Suppressor macrophage treated with lipopolysaccharide for 1 hour (primary cell): ENCODE data around the gene RPLP1.

Source experiments
- DNase-seq, 3 donors: peaks; one replicate each; pipeline ENCODE4 v3.0.0-alpha.2; 2020 to 2022

Gene RPLP1

DNA sequence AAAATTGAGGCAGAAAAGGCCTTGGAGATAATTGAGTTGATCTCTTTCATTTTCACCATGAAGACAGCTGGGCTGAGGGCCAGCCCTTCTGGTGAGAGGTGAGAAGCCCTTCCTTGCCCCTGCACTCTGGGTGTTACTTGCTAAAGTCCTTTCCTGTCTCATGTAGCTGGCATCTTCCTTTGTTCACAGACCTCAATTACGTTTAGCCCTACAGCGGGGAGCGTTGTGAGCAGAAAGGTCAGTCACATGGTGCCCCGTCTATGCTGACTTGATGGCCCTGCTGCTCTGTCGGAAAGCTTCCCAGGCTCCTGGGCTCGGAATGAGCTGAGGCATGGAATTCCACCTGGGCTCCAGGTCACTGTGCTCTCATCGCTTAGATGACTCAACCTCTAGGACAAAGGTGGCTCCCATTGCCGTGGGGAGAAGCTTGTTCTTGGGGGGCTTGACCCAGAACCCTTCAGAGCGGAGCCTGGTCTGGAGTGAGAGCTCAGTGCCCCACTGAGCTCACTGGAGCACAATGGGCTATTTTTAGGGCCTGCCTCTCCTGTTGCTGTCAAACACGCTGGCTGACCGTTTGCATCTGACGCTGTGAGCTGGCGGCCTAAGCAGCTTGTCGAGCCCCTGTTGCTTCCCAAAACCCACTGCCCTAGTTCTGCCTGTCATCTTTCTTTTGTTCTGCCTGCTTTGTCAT, 47.0 kb downstream of the RPLP1 start:
- no peak for DNase-seq

DNA sequence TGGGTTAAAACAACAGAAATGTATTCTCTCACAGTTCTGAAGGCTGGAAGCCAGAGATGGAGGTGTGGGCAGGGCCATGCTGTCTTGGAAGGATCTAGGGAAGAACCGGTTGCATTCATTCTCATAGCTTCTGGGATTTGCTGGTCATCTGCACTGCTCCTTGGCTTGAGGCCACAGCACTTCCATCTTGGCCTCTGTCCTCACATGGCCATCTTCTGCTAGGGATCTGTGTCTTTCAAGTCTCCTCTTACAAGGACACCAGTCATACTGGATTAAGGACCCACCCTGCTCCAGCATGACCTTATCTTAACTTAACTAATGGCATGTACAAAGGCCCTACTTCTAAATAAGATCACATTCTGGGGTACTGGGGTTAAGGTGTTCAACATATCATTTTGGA, 47.7 kb downstream of the RPLP1 start:
- DNase-seq, result no peak

DNA sequence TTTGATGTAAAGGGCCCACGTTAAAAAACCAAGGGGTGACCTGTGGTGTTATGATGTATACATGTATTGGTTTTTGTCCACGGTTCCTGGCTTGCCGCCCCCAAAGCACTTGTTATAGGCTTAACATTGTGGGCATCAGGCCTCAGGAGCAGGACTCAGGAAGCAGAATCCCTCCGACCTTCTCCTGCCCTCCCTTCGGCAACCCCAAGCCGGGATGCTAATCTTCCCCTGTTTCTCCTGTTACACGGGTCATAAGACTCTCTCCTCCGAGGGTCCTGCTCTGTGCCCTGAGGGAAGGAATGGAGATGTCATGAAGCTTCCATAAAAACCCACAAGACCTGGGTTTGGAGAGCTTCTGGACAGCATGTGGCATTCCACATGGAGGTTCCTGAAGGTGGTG, 48.8 kb downstream of the RPLP1 start:
- DNase-seq, result no peak

DNA sequence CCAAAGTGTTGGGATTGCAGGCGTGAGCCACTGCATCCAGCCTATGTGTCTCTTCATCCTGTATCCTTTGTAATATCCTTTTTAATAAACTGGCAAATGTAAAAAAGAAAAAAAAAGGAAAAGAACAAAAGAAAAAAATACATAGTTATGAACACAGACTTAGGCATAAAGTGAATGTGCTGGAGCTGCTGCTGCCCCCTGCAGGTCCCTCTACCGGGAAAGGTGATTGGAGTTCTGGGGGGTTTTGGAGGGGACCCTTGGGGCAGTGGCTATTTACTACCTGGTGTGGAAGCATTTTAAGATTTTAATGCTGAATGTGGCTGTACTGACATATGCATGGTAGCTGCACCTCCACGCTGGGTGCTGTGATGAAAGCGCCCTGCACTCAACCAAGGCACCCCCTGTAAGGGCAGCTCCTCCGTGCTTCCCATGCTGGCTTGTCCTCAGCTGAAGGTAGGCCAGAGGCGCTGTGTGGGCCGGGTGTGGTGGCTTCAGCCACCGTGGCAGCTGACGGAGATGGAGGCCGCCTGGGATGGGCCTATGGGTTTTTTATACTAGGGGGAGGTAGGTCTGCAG, 49.9 kb downstream of the RPLP1 start:
- DNase-seq, result no peak

DNA sequence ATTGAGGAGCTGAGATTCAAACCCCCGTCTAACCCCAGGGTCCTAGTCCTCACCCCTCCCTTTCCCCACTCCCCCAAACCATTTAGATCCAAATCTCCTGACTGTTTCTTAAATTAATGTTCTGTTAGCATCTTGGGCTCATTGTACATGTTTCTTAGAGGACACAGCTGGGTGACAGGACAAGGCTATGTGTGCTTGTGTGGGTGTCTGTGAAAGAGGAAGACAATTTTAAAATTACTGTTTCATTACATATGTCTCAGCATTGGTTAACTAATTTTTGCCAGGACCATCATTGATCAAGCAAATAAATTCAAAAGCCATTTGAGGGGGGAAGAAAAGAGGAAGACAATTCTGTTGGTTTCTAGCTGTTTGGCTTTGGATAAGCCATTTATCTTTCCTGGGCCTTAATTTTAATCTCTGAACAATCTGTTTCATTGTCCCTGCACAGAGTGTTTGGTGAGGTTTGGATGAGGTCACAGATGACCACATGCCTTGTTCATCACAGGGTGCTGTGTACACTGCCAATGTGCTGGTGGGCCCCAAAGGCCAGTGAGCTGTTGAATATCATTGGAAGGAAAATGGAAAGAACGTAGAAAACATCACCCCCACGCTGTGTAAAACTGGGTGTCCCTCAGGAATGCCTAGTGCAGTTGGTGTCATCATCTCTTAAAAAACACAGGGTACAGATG, 51.9 kb downstream of the RPLP1 start:
- peak; percentile 28 to 57 (median 48) for DNase-seq
